Measurements from ENCODE around the gene SVIL.

GRCh38 chr10:29598851-29599311 is 35.9 kb downstream of the SVIL start:
- no peak for TF ChIP-seq CTCF (IDR thresholded peaks at IDR 0.05; ENCODE audit: poor library complexity, severe bottlenecking)
- no peak for TF ChIP-seq EZH2 (IDR thresholded peaks at IDR 0.05; ENCODE audit: borderline replicate concordance, insufficient read depth, low read length, poor library complexity, severe bottlenecking)
- TF ChIP-seq MXI1 (conservative IDR thresholded peaks at IDR 0.05; ENCODE audit: poor library complexity, severe bottlenecking) = no peak
- no peak for TF ChIP-seq RAD21 (conservative IDR thresholded peaks at IDR 0.05)
